ENCODE data around the gene MEIG1. TPM values are rescaled to one million over a fixed set of nuclear protein-coding genes. Genes with fewer than 3 reads are reported as not detected.
A peak's percentile ranks its signal among the peaks of the same experiment; 100 is the strongest.

The MEIG1 gene
- not detected in 2 replicates for total RNA-seq

- no peak for TF ChIP-seq CTCF (conservative IDR thresholded peaks at IDR 0.05; ENCODE audit: low read depth, low read length)
- DNase-seq (ENCODE audit: low read depth), result no peak
- H3K4me3 ChIP-seq (ENCODE audit: low read depth, low read length), result peak within 1 kb of the TSS; percentile 87
Observed at GRCh38 chr10:14959221-14960057, at the start of gene MEIG1. MEIG1 (plus strand) TSS chr10:14959388; CDS start chr10:14966469, 7,081 bp downstream.

GRCh38 chr10:14910953-14911352 is 48.2 kb upstream of the MEIG1 start:
- H3K4me3 ChIP-seq (ENCODE audit: low read depth, low read length), result no peak overlapping the region
- TF ChIP-seq CTCF (conservative IDR thresholded peaks at IDR 0.05; ENCODE audit: low read depth, low read length), result no peak
- no peak for DNase-seq (ENCODE audit: low read depth)

GRCh38 chr10:14911801-14912200 is 47.4 kb upstream of the MEIG1 start:
- no peak overlapping the region for H3K4me3 ChIP-seq (ENCODE audit: low read depth, low read length)
- no peak for DNase-seq (ENCODE audit: low read depth)
- no peak for TF ChIP-seq CTCF (conservative IDR thresholded peaks at IDR 0.05; ENCODE audit: low read depth, low read length)

- TF ChIP-seq CTCF (conservative IDR thresholded peaks at IDR 0.05; ENCODE audit: low read depth, low read length), result no peak
- DNase-seq (ENCODE audit: low read depth), result no peak
- H3K4me3 ChIP-seq (ENCODE audit: low read depth, low read length), result no peak overlapping the region
Observed at GRCh38 chr10:14916600-14916999, 42.6 kb upstream of the MEIG1 start.

GRCh38 chr10:14917827-14918226 is 41.4 kb upstream of the MEIG1 start:
- H3K4me3 ChIP-seq (ENCODE audit: low read depth, low read length), result no peak overlapping the region
- no peak for TF ChIP-seq CTCF (conservative IDR thresholded peaks at IDR 0.05; ENCODE audit: low read depth, low read length)
- no peak for DNase-seq (ENCODE audit: low read depth)

- TF ChIP-seq CTCF (conservative IDR thresholded peaks at IDR 0.05; ENCODE audit: low read depth, low read length), result no peak
- no peak overlapping the region for H3K4me3 ChIP-seq (ENCODE audit: low read depth, low read length)
- no peak for DNase-seq (ENCODE audit: low read depth)
Observed at GRCh38 chr10:14918964-14919363, 40.2 kb upstream of the MEIG1 start.

GRCh38 chr10:14924013-14924412 is 35.2 kb upstream of the MEIG1 start:
- no peak overlapping the region for H3K4me3 ChIP-seq (ENCODE audit: low read depth, low read length)
- no peak for TF ChIP-seq CTCF (conservative IDR thresholded peaks at IDR 0.05; ENCODE audit: low read depth, low read length)
- DNase-seq (ENCODE audit: low read depth), result no peak
